RPMI8226 (cell line): ENCODE results near the gene MAP7D1.
A peak's percentile ranks its signal among the peaks of the same experiment; 100 is the strongest.

Source experiments
- DNase-seq: peaks from one replicate; pipeline ENCODE4 v3.0.0-alpha.2; 2015

MAP7D1 gene

GRCh38 chr1:36155408-36156328 is at the start of gene MAP7D1:
MAP7D1 (plus strand) TSS chr1:36156160; CDS start chr1:36156418, 258 bp downstream.
- peak; percentile 93 for DNase-seq

GRCh38 chr1:36106269-36106668 is 49.7 kb upstream of the MAP7D1 start:
- no peak for DNase-seq

- no peak for DNase-seq
Measured at GRCh38 chr1:36107394-36107793, 48.6 kb upstream of the MAP7D1 start.

- no peak for DNase-seq
Measured at GRCh38 chr1:36108314-36108713, 47.6 kb upstream of the MAP7D1 start.

- DNase-seq: peak; percentile 61
Measured at GRCh38 chr1:36109041-36109679, 46.8 kb upstream of the MAP7D1 start.

GRCh38 chr1:36111151-36111550 is 44.8 kb upstream of the MAP7D1 start:
- DNase-seq: no peak

- DNase-seq: no peak
Measured at GRCh38 chr1:36112823-36113222, 43.1 kb upstream of the MAP7D1 start.

- no peak for DNase-seq
Measured at GRCh38 chr1:36114371-36114770, 41.6 kb upstream of the MAP7D1 start.

- no peak for DNase-seq
Measured at GRCh38 chr1:36115200-36115669, 40.7 kb upstream of the MAP7D1 start.

GRCh38 chr1:36115931-36116330 is 40.0 kb upstream of the MAP7D1 start:
- no peak for DNase-seq

GRCh38 chr1:36116901-36117300 is 39.1 kb upstream of the MAP7D1 start:
- DNase-seq: no peak

GRCh38 chr1:36118447-36119204 is 37.3 kb upstream of the MAP7D1 start:
- no peak for DNase-seq

GRCh38 chr1:36119456-36119855 is 36.5 kb upstream of the MAP7D1 start:
- no peak for DNase-seq

GRCh38 chr1:36122062-36123030 is 33.6 kb upstream of the MAP7D1 start:
- DNase-seq: no peak

GRCh38 chr1:36123356-36123755 is 32.6 kb upstream of the MAP7D1 start:
- peak; percentile 19 for DNase-seq

GRCh38 chr1:36124404-36125128 is 31.4 kb upstream of the MAP7D1 start:
- no peak for DNase-seq

GRCh38 chr1:36125129-36125991 is 30.6 kb upstream of the MAP7D1 start, which contains the start of gene COL8A2:
COL8A2 (minus strand) TSS chr1:36125222; CDS start chr1:36100242, 24,980 bp downstream.
- no peak for DNase-seq

- no peak for DNase-seq
Measured at GRCh38 chr1:36126005-36126716, 29.8 kb upstream of the MAP7D1 start.

- DNase-seq: no peak
Measured at GRCh38 chr1:36126797-36127500, 29.0 kb upstream of the MAP7D1 start.
